H7 (cell line): Measurements from ENCODE around the gene BBS9. TPM values are rescaled to one million over a fixed set of nuclear protein-coding genes. Genes with fewer than 3 reads are reported as not detected.

Experiments used
- DNase-seq: peaks from one replicate; pipeline ENCODE4 v3.0.0; 2012
- H3K27me3 ChIP-seq: 2 replicates; pipeline ENCODE4 v1.6.0; 2011; ENCODE audit warnings: mild to moderate bottlenecking, low read length; ENCODE audit not compliant: control insufficient read depth, insufficient read depth
- H3K36me3 ChIP-seq: replicated peaks from 2 replicates; pipeline ENCODE4 v1.5.1; 2011; ENCODE audit warnings: low read length; ENCODE audit not compliant: control insufficient read depth, insufficient read depth
- H3K4me3 ChIP-seq: 2 replicates; pipeline ENCODE4 v1.5.1; 2011; ENCODE audit warnings: low read depth, mild to moderate bottlenecking, control low read depth, low read length, moderate library complexity; ENCODE audit not compliant: insufficient read depth
- total RNA-seq: library from RNA; depleted of rRNA; stranded (reverse); fragments of >200 nt; shearing (Covaris generic); gene quantifications from 2 replicates; pipeline ENCODE4 v1.2.3, GENCODE V29; 2014

The BBS9 gene
- total RNA-seq, 1 experiment from 2014 or later = 5.3 TPM

GRCh38 chr7:33563651-33564050 lies 434.3 kb downstream of the BBS9 start:
- H3K4me3 ChIP-seq = no peak overlapping the region
- no peaks in the 10 kb centered on the region for H3K36me3 ChIP-seq
- no peak for DNase-seq
- no peaks in the 10 kb centered on the region for H3K27me3 ChIP-seq

- H3K27me3 ChIP-seq = no peaks in the 10 kb centered on the region
These were observed 448.8 kb downstream of the BBS9 start for GRCh38 chr7:33578166-33578565.

GRCh38 chr7:33578881-33579672 lies 449.7 kb downstream of the BBS9 start:
- Histone ChIP-seq H3K4me3 (no peak overlapping the region), H3K27me3 (no peaks in the 10 kb centered on the region), H3K36me3 (no peaks in the 10 kb centered on the region)
- DNase-seq = no peak

More at GRCh38 chr7:33578166-33578565, 448.8 kb downstream of the BBS9 start:
- DNase-seq = no peak
- no peak overlapping the region for H3K4me3 ChIP-seq
- no peaks in the 10 kb centered on the region for H3K36me3 ChIP-seq

DNA sequence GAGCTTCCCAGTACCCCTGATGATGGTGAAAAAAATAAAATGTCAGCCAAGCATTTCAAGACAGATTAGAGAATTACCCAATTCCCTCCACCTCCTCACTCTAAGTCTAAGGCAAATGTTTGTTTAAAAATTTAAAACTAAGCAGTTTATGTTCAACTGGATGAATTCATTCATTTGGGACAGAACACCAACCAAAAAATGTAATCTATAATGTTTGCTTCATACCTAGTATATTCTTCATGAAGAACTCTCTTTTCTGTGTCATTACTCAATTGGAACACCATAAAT lies 450.3 kb downstream of the BBS9 start:
- H3K36me3 ChIP-seq = no peaks in the 10 kb centered on the region
- H3K27me3 ChIP-seq = no peaks in the 10 kb centered on the region
- H3K4me3 ChIP-seq = no peak overlapping the region
- DNase-seq = no peak

DNA sequence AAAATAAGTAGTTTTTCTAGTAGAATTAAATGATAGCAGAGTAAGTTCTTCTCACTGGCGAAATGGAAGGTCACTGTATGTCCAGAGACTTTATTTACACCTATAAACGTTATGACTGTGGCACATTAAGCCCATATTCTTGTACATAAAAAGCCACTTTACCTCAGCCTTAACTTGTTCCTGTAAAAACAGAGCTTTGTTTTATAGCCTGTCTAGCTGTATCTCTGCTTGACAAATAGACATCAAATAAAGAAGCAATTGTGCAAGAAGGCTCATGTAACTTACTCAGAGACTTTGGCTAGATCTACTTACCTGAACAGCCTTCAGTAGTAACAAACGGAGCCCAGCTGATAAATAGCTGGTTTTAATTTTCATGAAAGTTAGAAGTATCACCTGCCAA lies 451.9 kb downstream of the BBS9 start:
- Histone ChIP-seq H3K4me3 (no peak overlapping the region), H3K36me3 (no peaks in the 10 kb centered on the region), H3K27me3 (no peaks in the 10 kb centered on the region)
- DNase-seq = no peak

- Histone ChIP-seq H3K4me3 (no peak overlapping the region), H3K27me3 (no peaks in the 10 kb centered on the region), H3K36me3 (no peaks in the 10 kb centered on the region)
- DNase-seq = no peak
These were observed 452.7 kb downstream of the BBS9 start for GRCh38 chr7:33582104-33582503.

GRCh38 chr7:33582533-33582932 lies 453.2 kb downstream of the BBS9 start:
- Histone ChIP-seq H3K27me3 (no peaks in the 10 kb centered on the region), H3K4me3 (no peak overlapping the region), H3K36me3 (no peaks in the 10 kb centered on the region)
- no peak for DNase-seq

- no peak for DNase-seq
- H3K36me3 ChIP-seq = no peaks in the 10 kb centered on the region
- H3K27me3 ChIP-seq = no peaks in the 10 kb centered on the region
- no peak overlapping the region for H3K4me3 ChIP-seq
These were observed 460.5 kb downstream of the BBS9 start for GRCh38 chr7:33589911-33590310.

DNA sequence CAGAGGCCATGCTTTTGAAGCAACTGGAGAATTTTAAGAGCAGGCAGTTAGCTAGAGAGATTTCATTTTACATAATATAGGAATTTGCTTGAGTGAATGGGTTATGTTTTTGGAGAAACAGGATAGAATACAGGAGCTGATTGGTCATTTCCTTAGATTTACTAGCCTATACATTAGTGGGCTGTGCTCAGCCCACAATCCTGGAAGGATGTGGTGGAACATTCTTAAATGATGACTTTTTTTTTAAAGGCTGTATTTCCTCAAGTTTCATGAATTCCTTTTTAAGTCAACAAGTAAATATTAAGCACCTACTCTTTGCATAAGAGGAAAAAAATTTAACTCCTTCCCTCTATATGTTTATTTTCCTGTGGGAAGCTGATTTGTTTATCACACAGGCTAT lies 461.6 kb downstream of the BBS9 start:
- no peak for DNase-seq
- Histone ChIP-seq H3K4me3 (no peak overlapping the region), H3K36me3 (no peaks in the 10 kb centered on the region), H3K27me3 (no peaks in the 10 kb centered on the region)

DNA sequence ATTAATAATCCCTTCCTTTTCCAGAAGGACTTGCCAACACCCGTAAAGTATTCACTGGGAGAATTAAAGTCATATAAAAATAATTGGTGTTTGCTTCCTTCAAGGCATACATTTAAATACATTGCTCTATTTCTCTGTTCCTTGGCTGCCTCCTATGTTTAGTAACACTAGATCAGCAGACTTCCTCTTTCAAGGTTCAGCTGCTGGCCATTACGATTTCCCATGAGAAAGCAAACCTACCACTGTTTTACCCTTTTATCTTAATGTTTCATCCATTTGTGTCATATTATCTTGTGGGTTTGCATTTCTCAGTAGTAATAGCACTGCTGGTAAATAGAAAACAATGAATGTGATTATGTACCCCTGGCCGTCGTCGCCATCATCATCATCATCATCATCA lies 462.1 kb downstream of the BBS9 start:
- no peak overlapping the region for H3K4me3 ChIP-seq
- no peak for DNase-seq
- no peaks in the 10 kb centered on the region for H3K36me3 ChIP-seq
- H3K27me3 ChIP-seq = no peaks in the 10 kb centered on the region

- no peaks in the 10 kb centered on the region for H3K36me3 ChIP-seq
- no peaks in the 10 kb centered on the region for H3K27me3 ChIP-seq
- H3K4me3 ChIP-seq = no peak overlapping the region
- no peak for DNase-seq
These were observed 463.4 kb downstream of the BBS9 start for GRCh38 chr7:33592718-33593117.

- Histone ChIP-seq H3K4me3 (no peak overlapping the region), H3K36me3 (no peaks in the 10 kb centered on the region), H3K27me3 (no peaks in the 10 kb centered on the region)
- DNase-seq = no peak
These were observed 464.2 kb downstream of the BBS9 start for GRCh38 chr7:33593611-33594010.

DNA sequence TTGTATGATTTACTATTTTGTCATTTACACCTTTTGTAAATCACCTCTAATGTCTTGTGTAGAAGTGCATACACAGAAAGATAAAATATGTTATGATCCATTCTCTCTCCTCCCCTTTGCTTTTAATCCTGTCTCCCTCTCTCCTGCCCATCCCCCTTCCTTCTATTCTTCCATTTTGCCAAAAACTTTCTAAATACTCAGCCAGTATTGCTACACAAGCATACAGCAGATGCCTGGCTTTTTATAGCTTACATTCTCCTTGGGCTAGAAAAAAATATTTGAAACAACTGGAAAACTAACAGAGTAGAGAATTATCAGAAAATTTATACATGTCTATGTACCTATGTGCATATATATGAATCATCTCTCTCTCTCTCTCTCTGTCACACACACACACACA lies 467.3 kb downstream of the BBS9 start:
- no peaks in the 10 kb centered on the region for H3K36me3 ChIP-seq
- DNase-seq = no peak
- H3K27me3 ChIP-seq = no peaks in the 10 kb centered on the region
- no peak overlapping the region for H3K4me3 ChIP-seq

DNA sequence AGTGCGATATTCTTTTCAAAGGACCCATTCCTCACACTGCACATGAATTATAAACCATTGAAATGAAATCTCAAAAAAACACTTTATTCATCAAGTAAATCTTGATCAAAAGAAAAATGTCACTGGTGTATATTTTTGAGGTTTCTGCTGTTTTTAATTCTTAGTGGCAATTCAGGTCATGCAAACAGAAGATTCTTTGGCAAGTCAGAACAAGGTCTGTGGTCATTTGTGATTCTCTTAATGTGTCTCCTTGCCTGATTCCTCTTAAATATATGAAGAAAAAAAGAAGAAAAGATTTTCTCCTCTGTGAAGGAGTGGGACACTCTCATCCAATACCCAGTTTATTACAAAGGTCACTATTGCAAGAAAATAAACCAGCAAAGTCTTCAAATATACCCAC lies 467.8 kb downstream of the BBS9 start:
- Histone ChIP-seq H3K27me3 (no peaks in the 10 kb centered on the region), H3K36me3 (no peaks in the 10 kb centered on the region), H3K4me3 (no peak overlapping the region)
- no peak for DNase-seq

- Histone ChIP-seq H3K27me3 (no peaks in the 10 kb centered on the region), H3K36me3 (no peaks in the 10 kb centered on the region), H3K4me3 (no peak overlapping the region)
- no peak for DNase-seq
These were observed 471.7 kb downstream of the BBS9 start for GRCh38 chr7:33601101-33601500.

DNA sequence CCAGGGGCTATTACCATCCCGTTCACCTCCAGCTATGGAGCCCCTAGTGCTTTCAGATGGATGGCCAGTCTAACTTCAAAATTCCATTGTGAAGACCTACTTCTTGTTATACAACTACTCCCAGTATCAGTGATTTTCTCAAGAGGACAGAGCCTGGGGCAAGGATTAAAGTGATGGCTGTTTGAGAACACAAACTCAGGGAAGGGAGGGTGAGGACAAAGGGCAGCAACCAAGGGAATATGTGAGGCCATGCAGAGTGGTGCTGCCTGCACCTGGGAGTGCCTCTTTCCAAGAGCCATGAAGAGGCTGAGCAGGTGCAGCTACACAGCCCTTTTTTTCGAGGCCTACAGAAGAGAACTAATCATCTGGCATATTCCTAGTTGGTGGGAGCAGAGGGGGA lies 472.5 kb downstream of the BBS9 start:
- H3K36me3 ChIP-seq = no peaks in the 10 kb centered on the region
- no peak for DNase-seq
- H3K4me3 ChIP-seq = no peak overlapping the region
- no peaks in the 10 kb centered on the region for H3K27me3 ChIP-seq
